GM21447 (cell line): ENCODE data around the gene FIGN.

Experiments
- ATAC-seq: cut with Tn5 transposase; IDR thresholded peaks from one replicate; pipeline ENCODE4 v1.9.1; 2021; ENCODE audit not compliant: unreplicated experiment

The FIGN gene

DNA sequence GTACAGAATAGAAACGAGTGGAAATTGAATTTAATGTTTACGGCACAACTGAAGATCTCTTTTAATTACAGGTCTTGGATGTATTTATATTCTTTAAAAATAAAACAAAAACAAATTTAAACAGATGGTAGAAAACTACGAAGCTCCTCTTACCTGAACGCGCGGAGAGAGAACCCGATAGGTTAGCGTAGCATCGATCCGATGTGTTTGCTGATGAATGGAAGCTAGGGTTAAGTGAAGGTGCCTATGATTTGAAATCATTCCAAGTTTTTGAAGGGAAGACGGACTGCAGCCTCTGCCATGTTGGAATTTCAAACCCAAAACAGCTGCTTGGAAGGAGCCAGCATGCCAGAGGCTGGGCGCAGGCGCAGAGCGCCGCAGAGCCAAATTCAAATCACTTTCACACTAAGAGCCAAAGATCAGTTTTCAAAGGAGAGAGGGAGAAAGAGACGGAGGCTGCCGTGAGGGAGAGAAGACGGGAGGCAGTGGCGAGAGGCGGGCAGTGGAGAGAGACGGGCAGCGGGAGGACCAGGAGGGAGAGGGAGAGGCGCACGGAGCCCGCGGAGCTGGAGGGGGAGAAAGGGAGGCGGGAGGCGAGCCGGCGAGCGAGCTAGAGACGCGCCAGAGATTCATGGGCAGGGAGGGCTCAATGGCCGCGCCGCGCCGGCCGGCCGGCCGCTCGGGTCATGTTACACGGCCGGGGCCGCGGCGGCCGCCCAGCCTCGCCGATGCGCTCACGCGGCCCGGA lies at the start of gene FIGN:
TSS of gene FIGN (minus strand) at position 324 of the 748 bp plus-strand sequence. CDS start 1,081 bp downstream, outside the sequence.
- no peak for ATAC-seq

DNA sequence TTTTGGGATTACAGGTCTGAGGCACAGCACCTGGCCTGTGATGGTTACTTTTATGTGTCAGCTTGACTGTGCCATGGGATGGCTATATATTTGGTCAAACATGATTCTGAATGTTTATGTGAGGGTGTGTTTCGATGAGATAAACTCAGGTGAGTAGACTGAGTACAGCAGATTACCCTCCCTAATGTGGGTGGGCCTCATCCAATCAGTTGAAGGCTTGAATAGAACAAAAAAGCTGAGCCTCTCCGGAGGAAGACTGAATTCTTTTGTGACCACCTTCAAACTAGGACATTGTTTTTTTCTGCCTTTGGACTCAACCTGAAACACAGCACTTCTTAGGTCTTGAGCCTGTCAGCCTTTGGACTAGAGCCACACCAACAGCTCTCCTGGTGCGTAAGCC lies 49.4 kb upstream of the FIGN start:
- ATAC-seq = no peak

- no peak for ATAC-seq
These were observed 44.3 kb upstream of the FIGN start for GRCh38 chr2:163779970-163780597.

DNA sequence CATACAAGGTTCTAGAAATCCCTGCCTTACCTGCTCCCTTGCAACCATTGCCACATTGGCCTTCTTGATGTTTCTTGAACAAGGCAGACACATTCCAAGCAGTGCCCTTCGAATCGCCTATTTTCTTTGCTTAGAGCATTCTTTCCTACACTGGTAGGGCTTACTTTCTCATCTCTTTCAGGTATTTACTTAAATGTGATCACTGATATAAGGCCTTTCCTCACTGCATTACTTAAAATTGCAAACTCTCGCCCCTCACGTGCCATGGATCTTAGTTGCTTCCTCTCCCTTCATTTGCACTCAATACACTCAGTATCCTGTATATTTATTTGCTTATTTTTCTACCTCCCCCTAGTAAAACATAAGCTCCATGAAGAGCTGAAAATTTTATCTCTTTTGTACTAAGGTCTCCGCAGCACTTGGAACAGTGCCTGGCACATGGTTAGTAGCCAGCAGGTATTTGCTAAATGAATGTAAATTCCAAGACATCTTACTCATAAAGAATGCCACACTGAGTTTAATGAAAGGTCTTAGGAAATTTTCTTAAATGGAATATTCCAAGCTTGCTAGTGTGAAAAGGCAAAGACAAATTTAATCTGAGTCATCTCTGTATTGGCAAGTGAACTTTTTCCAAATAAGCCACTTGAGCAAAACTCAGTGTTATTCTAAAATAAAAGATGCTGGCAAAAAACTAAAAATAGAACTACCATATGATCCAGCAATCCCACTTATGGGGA lies 42.4 kb upstream of the FIGN start:
- ATAC-seq = no peak

DNA sequence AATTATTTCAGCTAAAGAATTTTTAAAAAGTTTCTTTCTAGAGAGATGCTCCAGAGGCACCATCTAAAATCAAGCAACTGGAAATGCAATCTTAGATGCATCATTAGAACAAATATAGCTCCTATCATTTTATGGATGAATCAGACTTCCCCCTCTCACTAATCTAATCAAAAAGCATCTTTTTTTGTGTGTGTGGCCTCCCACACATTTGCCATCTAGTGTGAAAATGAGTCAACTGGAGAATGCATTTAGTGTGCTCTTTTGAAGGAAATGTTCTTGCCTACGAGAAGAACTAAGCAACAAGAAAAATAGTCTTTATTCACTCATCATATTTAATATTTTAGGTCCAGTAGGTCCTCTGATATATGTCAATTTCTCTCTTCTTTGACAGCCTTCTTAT lies 39.5 kb upstream of the FIGN start:
- ATAC-seq = no peak

GRCh38 chr2:163774862-163775261 lies 39.1 kb upstream of the FIGN start:
- ATAC-seq = no peak

GRCh38 chr2:163773276-163773675 lies 37.5 kb upstream of the FIGN start:
- no peak for ATAC-seq

DNA sequence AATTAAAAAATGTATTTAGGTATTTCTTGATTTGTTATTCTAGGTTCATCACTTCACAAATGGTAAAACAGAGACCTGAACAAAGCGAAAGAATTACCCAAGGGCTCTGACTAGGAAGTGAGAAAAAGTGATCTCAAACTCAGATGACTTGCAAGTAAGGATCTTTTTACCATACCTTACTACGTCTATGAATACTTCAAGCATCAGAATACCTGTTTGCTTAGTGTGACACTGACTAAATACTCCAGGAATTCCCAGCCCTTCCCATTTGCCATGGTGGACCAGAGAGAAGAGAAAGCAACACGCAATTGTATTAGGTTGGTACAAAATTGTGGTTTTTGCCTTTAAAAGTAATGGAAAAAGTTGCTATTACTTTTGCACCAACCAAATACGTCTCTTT lies 35.8 kb upstream of the FIGN start:
- no peak for ATAC-seq

- no peak for ATAC-seq
These were observed 33.3 kb upstream of the FIGN start for GRCh38 chr2:163768881-163769695.

GRCh38 chr2:163767097-163767496 lies 31.3 kb upstream of the FIGN start:
- ATAC-seq = no peak

GRCh38 chr2:163764566-163764965 lies 28.8 kb upstream of the FIGN start:
- no peak for ATAC-seq

GRCh38 chr2:163759013-163759412 lies 23.2 kb upstream of the FIGN start:
- no peak for ATAC-seq

GRCh38 chr2:163757814-163758213 lies 22.0 kb upstream of the FIGN start:
- no peak for ATAC-seq

DNA sequence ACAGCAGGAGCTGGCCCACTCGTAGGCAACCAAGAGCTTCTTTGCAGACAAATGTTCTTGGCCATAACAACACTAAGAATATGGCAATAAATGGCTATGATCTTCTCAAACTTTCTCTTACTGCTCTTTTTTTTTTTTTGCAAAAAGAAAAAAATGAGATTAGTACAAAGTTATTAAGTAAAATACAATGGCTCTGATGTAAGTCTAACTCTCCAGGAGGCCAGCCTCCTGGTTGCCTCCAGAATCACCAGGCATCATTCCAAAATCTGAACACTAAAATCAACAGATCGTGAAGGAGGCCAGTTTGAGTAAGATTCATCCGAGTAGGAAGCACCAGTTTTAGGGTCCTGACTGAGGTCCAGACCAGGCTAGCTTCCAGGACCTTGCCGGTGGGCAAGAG lies 20.8 kb upstream of the FIGN start:
- no peak for ATAC-seq

DNA sequence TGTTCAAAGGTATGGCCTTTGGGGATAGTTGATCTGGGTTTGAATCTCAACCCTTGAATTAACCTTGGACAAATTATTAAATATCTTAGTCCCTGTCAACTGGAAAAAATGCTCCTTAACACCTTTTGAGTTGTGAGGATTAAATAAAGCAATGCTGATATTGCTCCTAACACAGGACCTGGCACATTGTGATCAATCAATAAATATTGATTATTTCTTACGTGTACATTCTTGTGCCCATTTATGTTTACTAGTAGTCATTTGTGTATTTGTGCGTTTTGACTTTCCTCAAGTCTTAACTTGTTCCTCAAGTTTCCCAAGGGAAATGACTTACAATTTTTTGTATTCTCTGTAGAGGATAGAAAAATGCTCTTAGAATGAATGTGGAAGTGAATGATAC lies 19.6 kb upstream of the FIGN start:
- ATAC-seq = no peak

DNA sequence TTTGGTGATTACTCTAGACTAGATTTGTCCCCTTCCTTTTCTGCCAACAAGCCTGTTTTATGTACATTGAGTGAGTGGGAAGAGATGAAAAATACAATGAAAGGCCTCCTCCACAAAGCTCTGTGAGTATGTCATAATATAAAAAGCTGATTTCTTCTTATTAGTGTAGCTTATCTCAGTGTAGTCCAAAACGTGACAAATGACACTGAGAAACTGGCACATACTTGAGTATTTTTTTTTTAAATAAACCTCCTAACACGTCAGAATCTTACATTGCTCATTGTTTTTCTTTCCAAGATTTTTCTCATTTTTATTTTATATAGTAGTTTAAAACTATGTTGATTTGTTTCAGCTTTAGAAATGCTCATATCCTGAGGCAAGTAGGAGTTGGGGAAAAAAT lies 17.9 kb upstream of the FIGN start:
- ATAC-seq = no peak

- ATAC-seq = no peak
These were observed 16.5 kb upstream of the FIGN start for GRCh38 chr2:163752267-163752666.

DNA sequence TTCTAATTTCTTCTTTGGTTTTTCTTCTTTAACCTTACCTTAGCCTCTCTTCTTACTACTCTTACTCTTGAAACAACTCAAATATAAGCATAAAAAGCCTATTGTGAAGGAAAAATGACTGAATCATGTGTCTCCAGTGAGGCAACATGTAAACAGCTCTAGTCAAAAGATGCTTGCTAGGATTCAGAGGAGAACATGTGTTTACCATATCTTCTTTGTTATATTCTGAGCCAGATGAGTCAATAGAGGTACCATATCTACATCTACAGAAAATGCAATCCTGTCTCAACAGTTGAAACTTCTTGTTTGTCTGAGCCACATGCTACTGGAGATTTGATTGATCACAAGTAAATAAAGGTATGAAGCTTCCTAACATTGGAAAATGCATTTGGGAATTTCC lies 15.9 kb upstream of the FIGN start:
- ATAC-seq = no peak

DNA sequence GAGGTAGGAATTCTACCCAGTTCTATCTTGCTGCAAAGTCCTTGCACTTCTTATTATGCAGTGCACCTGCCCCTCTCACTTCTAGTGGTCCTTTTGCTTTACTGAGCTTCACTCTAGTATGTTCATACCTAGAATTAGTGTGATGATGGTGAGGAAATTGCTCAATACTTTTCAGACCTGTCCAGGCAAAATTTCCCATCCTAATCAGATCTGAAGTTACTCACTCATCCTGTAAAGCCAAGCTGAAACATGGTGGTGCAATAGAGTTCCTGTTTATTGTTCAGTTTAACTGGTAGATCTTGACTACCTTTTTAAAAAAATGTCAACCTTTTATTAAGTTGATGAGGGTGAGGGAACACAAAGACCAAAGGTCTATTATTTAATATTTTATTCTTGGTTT lies 12.6 kb upstream of the FIGN start:
- ATAC-seq = no peak

GRCh38 chr2:163741435-163741834 lies 5.6 kb upstream of the FIGN start:
- ATAC-seq = no peak

DNA sequence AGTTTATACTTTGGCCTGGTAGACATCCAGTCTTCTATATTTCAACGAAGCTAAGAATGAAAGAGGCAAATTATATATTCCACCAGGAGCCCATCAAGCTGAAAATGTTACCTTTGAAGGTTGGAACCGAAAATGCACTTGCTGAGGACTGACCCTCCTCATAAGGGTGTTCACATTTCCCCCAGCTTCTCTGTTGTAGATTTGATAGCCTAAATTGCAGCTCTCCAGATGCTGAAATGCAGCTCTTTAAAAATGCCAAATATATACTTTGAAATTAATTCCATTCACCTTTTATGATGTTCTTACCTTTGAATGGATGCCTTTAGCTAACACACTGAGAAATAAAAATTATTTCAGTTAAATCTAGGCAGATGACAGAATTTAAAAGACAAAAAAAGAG lies 1.8 kb upstream of the FIGN start:
- ATAC-seq = no peak

DNA sequence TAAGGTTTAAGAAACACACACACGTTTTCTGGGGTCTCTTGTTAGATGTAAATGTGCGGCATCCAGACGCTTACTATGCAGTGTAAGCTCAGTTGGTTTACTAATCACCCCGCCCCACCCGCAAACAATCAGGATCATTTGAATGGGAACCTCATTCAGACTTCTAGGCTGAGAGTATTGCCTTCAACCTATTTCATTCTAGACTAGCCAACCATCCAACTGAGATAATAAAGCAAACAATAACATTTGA lies 1.3 kb upstream of the FIGN start:
- no peak for ATAC-seq
